Neural progenitor cell (in vitro differentiated cells): ENCODE results near the gene PSPN. TPM values are rescaled to one million over a fixed set of nuclear protein-coding genes. Genes with fewer than 3 reads are reported as not detected.

Source experiments
- DNase-seq: peaks from one replicate; pipeline ENCODE4 v3.0.0-alpha.2; 2016; ENCODE audit warnings: low spot score
- H2AFZ ChIP-seq: fragments of 200-600 bp; sonication (generic); replicated peaks from 2 replicates; pipeline ENCODE4 v1.6.1; 2016; ENCODE audit warnings: antibody characterized with exemption
- H3F3A ChIP-seq: fragments of 200-600 bp; sonication (generic); 2 replicates; pipeline ENCODE4 v1.6.1; 2016; ENCODE audit warnings: antibody characterized with exemption, low read depth
- H3K27ac ChIP-seq: fragments of 200-600 bp; sonication (generic); 2 replicates; pipeline ENCODE4 v1.5.1; 2016; ENCODE audit warnings: mild to moderate bottlenecking
- H3K27me3 ChIP-seq: fragments of 200-600 bp; sonication (generic); 2 replicates; pipeline ENCODE4 v1.6.1; 2016; ENCODE audit warnings: mild to moderate bottlenecking, moderate library complexity
- H3K36me3 ChIP-seq: fragments of 200-600 bp; sonication (generic); 2 replicates; pipeline ENCODE4 v1.5.1; 2016
- H3K4me1 ChIP-seq: fragments of 200-600 bp; sonication (generic); 2 replicates; pipeline ENCODE4 v1.6.1; 2016; ENCODE audit warnings: mixed run types
- H3K4me2 ChIP-seq: fragments of 200-600 bp; sonication (generic); 2 replicates; pipeline ENCODE4 v1.6.1; 2016
- H3K4me3 ChIP-seq: fragments of 200-600 bp; sonication (generic); 2 replicates; pipeline ENCODE4 v1.5.1; 2016
- H3K79me2 ChIP-seq: fragments of 200-600 bp; sonication (generic); 2 replicates; pipeline ENCODE4 v1.6.1; 2016; ENCODE audit warnings: low read depth
- H3K9ac ChIP-seq: fragments of 200-600 bp; sonication (generic); 2 replicates; pipeline ENCODE4 v1.6.1; 2016
- H3K9me3 ChIP-seq: fragments of 200-600 bp; sonication (generic); 2 replicates; pipeline ENCODE4 v1.5.1; 2016; ENCODE audit warnings: low read depth
- H4K20me1 ChIP-seq: fragments of 200-600 bp; sonication (generic); 2 replicates; pipeline ENCODE4 v1.6.1; 2016; ENCODE audit warnings: low read depth
- H3K27ac Mint-ChIP-seq: 3 replicates; pipeline ENCODE4 v1.8.0; 2021; ENCODE audit warnings: mixed read lengths
- H3K27me3 Mint-ChIP-seq: 2 replicates; pipeline ENCODE4 v1.8.0; 2022; ENCODE audit warnings: low read depth, mild to moderate bottlenecking, inconsistent platforms, moderate library complexity, mixed read lengths; ENCODE audit not compliant: insufficient read depth
- H3K36me3 Mint-ChIP-seq: 3 replicates; pipeline ENCODE4 v1.8.0; 2021; ENCODE audit warnings: mixed read lengths
- H3K4me1 Mint-ChIP-seq: 3 replicates; pipeline ENCODE4 v1.8.0; 2021; ENCODE audit warnings: mixed read lengths
- H3K4me3 Mint-ChIP-seq: 3 replicates; pipeline ENCODE4 v1.8.0; 2021; ENCODE audit warnings: mild to moderate bottlenecking, moderate library complexity, mixed read lengths
- H3K9me3 Mint-ChIP-seq: 3 replicates; pipeline ENCODE4 v1.8.0; 2020; ENCODE audit warnings: mixed read lengths
- CTCF ChIP-seq: fragments of 200-600 bp; sonication (generic); IDR thresholded peaks from 2 replicates; pipeline ENCODE4 v1.5.1; 2017; ENCODE audit warnings: antibody characterized with exemption, mild to moderate bottlenecking
- EZH2 ChIP-seq: fragments of 200-600 bp; sonication (generic); IDR thresholded peaks from 2 replicates; pipeline ENCODE4 v1.6.1; 2017; ENCODE audit warnings: antibody characterized with exemption, mild to moderate bottlenecking, moderate library complexity
- EZH2phosphoT487 ChIP-seq: fragments of 200-600 bp; sonication (generic); IDR thresholded peaks from 2 replicates; pipeline ENCODE4 v1.6.1; 2017; ENCODE audit warnings: antibody characterized with exemption
- total RNA-seq: library from RNA; depleted of rRNA; stranded (reverse); fragments of >200 nt; gene quantifications from 2 replicates; pipeline ENCODE4 v1.2.3, GENCODE V29; 2015; ENCODE audit warnings: low replicate concordance

PSPN gene
- total RNA-seq, 1 donor from 2014 or later, result 0.92 TPM

DNA sequence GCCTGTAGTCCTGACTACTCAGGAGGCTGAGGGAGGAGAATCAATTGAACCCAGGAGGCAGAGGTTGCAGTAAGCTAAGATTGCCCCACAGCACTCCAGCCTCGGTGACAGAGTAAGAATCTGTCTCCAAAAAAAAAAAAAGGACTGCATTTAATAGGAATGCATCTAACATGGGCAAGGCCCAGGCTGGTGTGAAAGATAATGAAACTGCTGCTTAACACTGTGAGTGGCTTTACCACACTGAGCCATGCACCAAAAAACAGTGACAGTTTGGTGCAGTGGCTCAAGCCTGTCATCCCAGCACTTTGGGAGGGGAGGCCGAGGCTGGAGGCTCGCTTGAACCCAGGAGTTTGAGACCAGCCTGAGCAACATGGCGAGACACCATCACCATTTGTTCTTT lies 8.6 kb upstream of the PSPN start:
- no peak for DNase-seq
- Histone ChIP-seq H2AFZ (no peak overlapping the region), H4K20me1 (no peaks in the 10 kb centered on the region), H3K9me3 (no peaks in the 10 kb centered on the region), H3K9ac (no peak overlapping the region), H3K27me3 (no peaks in the 10 kb centered on the region), H3K27ac (no peak overlapping the region), H3K79me2 (no peaks in the 10 kb centered on the region), H3K4me3 (no peak overlapping the region), H3K4me2 (no peak overlapping the region), H3K36me3 (no peaks in the 10 kb centered on the region), H3K4me1 (no peaks in the 10 kb centered on the region), H3F3A (no peaks in the 10 kb centered on the region)
- no peaks in the 10 kb centered on the region for H3K27me3 Mint-ChIP-seq
- peaks cover 25% of the 10 kb centered on the region for H3K36me3 Mint-ChIP-seq
- H3K9me3 Mint-ChIP-seq, result no peaks in the 10 kb centered on the region
- TF ChIP-seq EZH2phosphoT487, result no peak
- TF ChIP-seq CTCF, result no peak
- TF ChIP-seq EZH2, result no peak
- no peak overlapping the region for H3K27ac Mint-ChIP-seq
- H3K4me3 Mint-ChIP-seq, result no peak overlapping the region
- H3K4me1 Mint-ChIP-seq, result no peaks in the 10 kb centered on the region

DNA sequence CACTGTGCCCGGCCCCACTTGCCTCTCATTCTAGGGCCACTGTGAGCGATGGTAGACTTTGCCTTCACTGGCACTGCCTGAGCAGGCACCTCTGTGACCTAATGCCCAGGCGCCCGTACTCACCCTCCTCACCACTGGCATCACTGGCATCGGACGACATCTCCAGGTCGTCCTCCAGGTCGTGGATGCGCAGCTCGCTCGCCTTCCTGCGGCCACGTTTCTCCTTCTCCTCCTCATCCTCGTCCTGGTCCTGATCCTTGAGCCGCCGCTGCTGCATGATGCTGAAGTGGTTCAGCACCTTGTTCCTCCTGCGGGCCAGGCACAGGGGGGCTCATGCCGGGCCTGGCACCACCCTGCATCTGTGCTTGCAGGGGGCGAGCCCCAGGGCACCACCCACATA lies 7.5 kb upstream of the PSPN start:
- TF ChIP-seq EZH2 (no peak), EZH2phosphoT487 (no peak), CTCF (no peak)
- Mint-ChIP-seq H3K4me3 (peak overlapping the region; percentile 28), H3K27ac (no peak overlapping the region), H3K36me3 (peaks cover 29% of the 10 kb centered on the region), H3K9me3 (no peaks in the 10 kb centered on the region), H3K27me3 (peaks cover 2% of the 10 kb centered on the region), H3K4me1 (no peaks in the 10 kb centered on the region)
- H3K4me1 ChIP-seq, result no peaks in the 10 kb centered on the region
- no peaks in the 10 kb centered on the region for H3K36me3 ChIP-seq
- no peak overlapping the region for H3K27ac ChIP-seq
- DNase-seq, result no peak
- H3K4me3 ChIP-seq, result no peak overlapping the region
- no peaks in the 10 kb centered on the region for H3K79me2 ChIP-seq
- H3K9ac ChIP-seq, result no peak overlapping the region
- no peaks in the 10 kb centered on the region for H4K20me1 ChIP-seq
- H3F3A ChIP-seq, result peaks cover 2% of the 10 kb centered on the region
- H3K9me3 ChIP-seq, result no peaks in the 10 kb centered on the region
- no peaks in the 10 kb centered on the region for H3K27me3 ChIP-seq
- H2AFZ ChIP-seq, result no peak overlapping the region
- H3K4me2 ChIP-seq, result no peak overlapping the region

GRCh38 chr19:6381030-6381750 lies 5.5 kb upstream of the PSPN start:
- Histone ChIP-seq H3K4me1 (no peaks in the 10 kb centered on the region), H3K79me2 (no peaks in the 10 kb centered on the region), H3K4me2 (no peak overlapping the region), H3F3A (peaks cover 4% of the 10 kb centered on the region), H3K9me3 (no peaks in the 10 kb centered on the region), H3K27ac (no peak overlapping the region), H4K20me1 (no peaks in the 10 kb centered on the region), H3K27me3 (no peaks in the 10 kb centered on the region), H2AFZ (no peak overlapping the region), H3K36me3 (no peaks in the 10 kb centered on the region), H3K9ac (no peak overlapping the region), H3K4me3 (no peak overlapping the region)
- TF ChIP-seq CTCF (no peak), EZH2 (no peak), EZH2phosphoT487 (no peak)
- Mint-ChIP-seq H3K4me1 (no peaks in the 10 kb centered on the region), H3K9me3 (no peaks in the 10 kb centered on the region), H3K4me3 (no peak overlapping the region), H3K36me3 (peaks cover 28% of the 10 kb centered on the region), H3K27me3 (peaks cover 2% of the 10 kb centered on the region), H3K27ac (no peak overlapping the region)
- DNase-seq, result no peak
